Activated naive CD4-positive, alpha-beta T cell treated with anti-CD3 and anti-CD28 coated beads, Interleukin-2, amount 50 U/mL, for 24 hours (primary cell): ENCODE measurements around the gene GSKIP.
A peak's percentile ranks its signal among the peaks of the same experiment; 100 is the strongest.
"Not testable (repeated sequence)": the region's sequence is repeated elsewhere in the genome, so short reads cannot be mapped to it uniquely, and the experiment has no call there.

Source experiments
- H3K27ac Mint-ChIP-seq: one replicate; pipeline ENCODE4 v1.8.0; 2021; ENCODE audit warnings: mild to moderate bottlenecking, mixed read lengths
- H3K27me3 Mint-ChIP-seq: one replicate; pipeline ENCODE4 v1.8.0; 2021; ENCODE audit warnings: mixed read lengths
- H3K36me3 Mint-ChIP-seq: one replicate; pipeline ENCODE4 v1.8.0; 2021; ENCODE audit warnings: mixed read lengths
- H3K4me1 Mint-ChIP-seq: one replicate; pipeline ENCODE4 v1.8.0; 2021; ENCODE audit warnings: mixed read lengths
- H3K4me3 Mint-ChIP-seq: one replicate; pipeline ENCODE4 v1.8.0; 2021; ENCODE audit warnings: mild to moderate bottlenecking, mixed read lengths
- H3K9me3 Mint-ChIP-seq: one replicate; pipeline ENCODE4 v1.8.0; 2021; ENCODE audit warnings: mixed read lengths

GSKIP gene, protein sequence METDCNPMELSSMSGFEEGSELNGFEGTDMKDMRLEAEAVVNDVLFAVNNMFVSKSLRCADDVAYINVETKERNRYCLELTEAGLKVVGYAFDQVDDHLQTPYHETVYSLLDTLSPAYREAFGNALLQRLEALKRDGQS

DNA sequence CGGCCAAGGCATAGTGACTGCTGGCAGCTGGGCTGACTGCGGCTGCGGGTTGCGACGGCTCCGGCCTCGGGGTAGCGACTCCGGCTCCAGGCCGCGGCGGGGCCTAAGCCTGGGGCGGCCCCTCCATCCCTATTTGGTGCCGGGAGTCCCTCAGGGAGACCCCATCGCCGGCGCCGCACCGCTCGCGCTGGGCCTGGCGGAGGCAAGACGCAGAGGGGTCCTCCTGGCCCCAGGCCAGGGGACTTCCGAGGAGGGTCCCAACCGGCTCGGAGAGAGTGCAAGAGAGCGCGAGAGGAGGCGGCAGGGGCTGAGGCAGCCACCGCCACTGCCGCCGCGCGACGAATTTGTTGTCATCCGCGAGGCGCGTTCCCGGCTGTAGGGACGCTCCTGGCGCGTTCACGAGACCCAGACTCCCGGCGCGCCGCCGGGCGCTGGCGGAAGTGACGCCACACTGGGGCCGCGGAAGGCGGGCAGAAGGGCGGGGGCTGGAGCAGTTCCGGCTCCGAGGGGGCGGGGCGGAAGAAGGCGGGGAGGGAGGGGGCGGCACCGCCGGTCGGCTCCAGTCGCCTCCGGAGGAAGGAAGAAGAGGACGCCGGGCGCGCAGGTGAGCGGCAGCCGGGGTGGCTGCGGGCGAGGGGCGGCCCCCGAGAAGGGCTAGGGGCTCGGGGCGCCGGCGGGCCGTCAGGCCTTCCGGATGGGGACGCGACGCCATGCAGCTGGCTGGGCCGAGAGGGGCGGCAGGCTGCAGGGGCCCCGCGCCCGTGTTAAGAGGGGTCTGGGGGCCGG, at the start of gene GSKIP, which contains the start of gene ATG2B:
Gene GSKIP, plus strand, starts transcription at position 562 of the 786 bp plus-strand sequence. CDS start 18,722 bp downstream, outside the sequence.
Gene ATG2B, minus strand, starts transcription at position 377 of the 786 bp plus-strand sequence. Its CDS starts 365 bp downstream, at position 12.
- peak within 1 kb of the TSS; percentile 94 for H3K4me3 Mint-ChIP-seq
- H3K27me3 Mint-ChIP-seq = no peaks in the 10 kb centered on the region
- H3K9me3 Mint-ChIP-seq = no peaks in the 10 kb centered on the region
- peak within 1 kb of the TSS; percentile 93 for H3K27ac Mint-ChIP-seq
- H3K36me3 Mint-ChIP-seq = peaks cover 3% of the 10 kb centered on the region
- H3K4me1 Mint-ChIP-seq = peaks cover 68% of the 10 kb centered on the region

DNA sequence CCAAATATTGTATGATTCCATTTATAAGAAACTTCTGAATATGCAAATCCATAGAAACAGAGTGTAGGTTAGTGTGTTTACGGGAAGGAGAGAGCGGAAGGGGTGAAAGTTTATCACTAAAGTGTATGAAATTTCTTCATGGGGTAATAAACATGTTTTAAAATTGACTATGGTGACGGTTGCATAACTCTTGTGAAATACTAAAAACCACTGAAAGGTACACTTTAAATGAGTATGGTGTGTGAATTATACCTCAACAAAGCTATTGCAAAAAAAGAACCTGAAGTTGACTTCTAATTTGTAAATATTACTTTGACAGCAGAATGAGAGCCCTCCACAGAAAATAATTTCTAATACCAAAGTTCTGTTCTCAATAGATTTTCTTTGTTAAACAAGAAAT, 47.2 kb upstream of the GSKIP start:
- H3K4me1 Mint-ChIP-seq = no peaks in the 10 kb centered on the region
- H3K27me3 Mint-ChIP-seq = no peaks in the 10 kb centered on the region
- H3K9me3 Mint-ChIP-seq = no peaks in the 10 kb centered on the region
- H3K36me3 Mint-ChIP-seq = peaks cover 18% of the 10 kb centered on the region
- H3K4me3 Mint-ChIP-seq = no peak overlapping the region
- H3K27ac Mint-ChIP-seq = no peak overlapping the region

DNA sequence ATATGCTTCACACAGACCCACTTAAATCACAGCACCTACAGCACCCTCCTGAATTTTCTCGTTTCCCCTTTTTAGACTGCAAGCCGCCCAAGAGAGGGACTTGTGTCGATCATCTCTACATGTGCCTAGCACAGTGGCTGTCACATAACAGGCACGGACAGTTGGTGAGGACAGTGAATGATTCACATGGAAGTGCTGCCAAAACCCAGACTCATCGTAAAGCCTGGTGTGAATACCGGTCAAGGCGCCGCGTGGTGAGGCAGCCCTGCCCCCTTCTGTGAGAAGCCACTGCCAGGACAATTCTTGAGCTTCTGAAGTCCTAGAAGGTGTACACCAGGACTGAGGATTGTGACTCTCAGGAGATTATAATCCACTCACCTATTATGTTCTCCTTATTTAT, 44.5 kb upstream of the GSKIP start:
- no peak overlapping the region for H3K27ac Mint-ChIP-seq
- no peaks in the 10 kb centered on the region for H3K27me3 Mint-ChIP-seq
- H3K36me3 Mint-ChIP-seq = peaks cover 19% of the 10 kb centered on the region

GRCh38 chr14:96320605-96321004, 42.7 kb upstream of the GSKIP start:
- H3K4me3 Mint-ChIP-seq = no peak overlapping the region
- peaks cover 18% of the 10 kb centered on the region for H3K36me3 Mint-ChIP-seq
- H3K27ac Mint-ChIP-seq = no peak overlapping the region
- H3K27me3 Mint-ChIP-seq = no peaks in the 10 kb centered on the region
- H3K4me1 Mint-ChIP-seq = no peaks in the 10 kb centered on the region
- H3K9me3 Mint-ChIP-seq = no peaks in the 10 kb centered on the region

More for the DNA sequence above, 44.5 kb upstream of the GSKIP start:
- no peaks in the 10 kb centered on the region for H3K9me3 Mint-ChIP-seq
- no peak overlapping the region for H3K4me3 Mint-ChIP-seq
- H3K4me1 Mint-ChIP-seq = no peaks in the 10 kb centered on the region

DNA sequence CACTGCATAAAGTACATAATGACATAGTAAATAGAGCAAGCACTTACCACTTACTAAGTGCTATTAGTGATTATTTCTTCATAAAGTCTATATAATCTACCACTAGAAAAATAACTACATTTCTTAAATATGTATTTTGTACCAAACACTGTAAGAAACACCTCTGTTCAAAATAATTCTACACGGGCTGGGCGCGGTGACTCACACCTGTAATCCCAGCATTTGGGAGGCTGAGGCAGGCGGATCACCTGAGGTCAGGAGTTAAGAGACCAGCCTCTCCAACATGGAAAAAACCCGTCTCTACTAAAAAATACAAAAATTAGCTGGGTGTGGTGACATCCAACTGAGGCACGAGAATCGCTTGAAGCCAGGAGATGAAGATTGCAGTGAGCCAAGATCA, 39.1 kb upstream of the GSKIP start:
- H3K9me3 Mint-ChIP-seq = no peaks in the 10 kb centered on the region
- H3K4me3 Mint-ChIP-seq = no peak overlapping the region
- H3K27ac Mint-ChIP-seq = no peak overlapping the region
- H3K36me3 Mint-ChIP-seq = peaks cover 12% of the 10 kb centered on the region
- H3K27me3 Mint-ChIP-seq = no peaks in the 10 kb centered on the region
- H3K4me1 Mint-ChIP-seq = no peaks in the 10 kb centered on the region

GRCh38 chr14:96338551-96338950, 24.8 kb upstream of the GSKIP start:
- Mint-ChIP-seq H3K27me3 (no peaks in the 10 kb centered on the region), H3K9me3 (no peaks in the 10 kb centered on the region), H3K4me1 (no peaks in the 10 kb centered on the region), H3K36me3 (peaks cover 18% of the 10 kb centered on the region), H3K4me3 (no peak overlapping the region), H3K27ac (no peak overlapping the region)

- Mint-ChIP-seq H3K4me1 (no peaks in the 10 kb centered on the region), H3K4me3 (no peak overlapping the region), H3K36me3 (peaks cover 15% of the 10 kb centered on the region), H3K27ac (no peak overlapping the region), H3K27me3 (no peaks in the 10 kb centered on the region), H3K9me3 (no peaks in the 10 kb centered on the region)
These were observed 22.0 kb upstream of the GSKIP start for GRCh38 chr14:96341323-96341722.

DNA sequence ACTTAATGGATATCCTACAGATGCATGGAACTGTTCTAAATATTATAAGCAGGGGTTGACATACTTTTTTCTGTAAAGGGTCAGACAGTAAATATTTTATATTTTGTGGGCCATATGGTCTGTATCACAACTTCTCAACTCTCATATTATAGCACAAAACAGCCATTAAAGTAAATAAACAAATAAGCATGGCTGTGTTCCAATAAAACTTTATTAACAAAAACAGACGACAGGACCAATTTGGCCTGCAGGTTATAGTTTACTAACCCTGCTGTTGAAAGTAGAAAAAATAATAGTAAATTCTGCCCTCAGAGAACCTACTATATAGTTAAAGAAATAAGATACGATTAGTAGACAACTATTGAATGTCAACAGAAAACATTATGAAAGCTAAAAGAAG, 17.7 kb upstream of the GSKIP start:
- no peak overlapping the region for H3K4me3 Mint-ChIP-seq
- H3K27ac Mint-ChIP-seq = no peak overlapping the region
- H3K4me1 Mint-ChIP-seq = peaks cover 30% of the 10 kb centered on the region
- H3K9me3 Mint-ChIP-seq = no peaks in the 10 kb centered on the region
- peaks cover 10% of the 10 kb centered on the region for H3K36me3 Mint-ChIP-seq
- H3K27me3 Mint-ChIP-seq = no peaks in the 10 kb centered on the region

DNA sequence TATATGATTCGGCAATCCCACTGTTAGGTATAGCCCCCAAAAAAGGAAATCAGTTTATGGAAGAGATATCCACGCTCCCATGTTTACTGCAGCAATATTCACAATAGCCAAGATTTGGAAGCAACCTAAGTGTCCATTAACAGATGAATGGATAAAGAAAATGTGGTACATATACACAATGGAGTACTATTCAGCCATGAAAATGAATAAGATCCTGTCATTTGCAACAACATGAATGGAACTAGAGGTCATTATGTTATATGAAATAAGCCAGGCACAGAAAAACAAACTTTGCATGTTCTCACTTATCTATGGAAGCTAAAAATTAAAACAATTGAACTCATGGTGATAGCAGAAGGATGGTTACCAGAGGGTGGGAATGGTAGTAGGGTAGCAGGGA, 15.4 kb upstream of the GSKIP start:
- not testable (repeated sequence) for H3K27ac Mint-ChIP-seq, H3K9me3 Mint-ChIP-seq, H3K27me3 Mint-ChIP-seq, H3K36me3 Mint-ChIP-seq, H3K4me3 Mint-ChIP-seq
- peaks cover 34% of the 10 kb centered on the region for H3K4me1 Mint-ChIP-seq

- Mint-ChIP-seq H3K27me3 (no peaks in the 10 kb centered on the region), H3K4me3 (no peak overlapping the region), H3K9me3 (no peaks in the 10 kb centered on the region), H3K4me1 (peaks cover 34% of the 10 kb centered on the region), H3K27ac (no peak overlapping the region), H3K36me3 (peaks cover 10% of the 10 kb centered on the region)
These were observed 13.8 kb upstream of the GSKIP start for GRCh38 chr14:96349286-96350075.

- H3K4me3 Mint-ChIP-seq = no peak overlapping the region
- peaks cover 47% of the 10 kb centered on the region for H3K4me1 Mint-ChIP-seq
- no peaks in the 10 kb centered on the region for H3K27me3 Mint-ChIP-seq
- peaks cover 10% of the 10 kb centered on the region for H3K36me3 Mint-ChIP-seq
- H3K27ac Mint-ChIP-seq = no peak overlapping the region
- H3K9me3 Mint-ChIP-seq = no peaks in the 10 kb centered on the region
These were observed 11.3 kb upstream of the GSKIP start for GRCh38 chr14:96351986-96352385.

DNA sequence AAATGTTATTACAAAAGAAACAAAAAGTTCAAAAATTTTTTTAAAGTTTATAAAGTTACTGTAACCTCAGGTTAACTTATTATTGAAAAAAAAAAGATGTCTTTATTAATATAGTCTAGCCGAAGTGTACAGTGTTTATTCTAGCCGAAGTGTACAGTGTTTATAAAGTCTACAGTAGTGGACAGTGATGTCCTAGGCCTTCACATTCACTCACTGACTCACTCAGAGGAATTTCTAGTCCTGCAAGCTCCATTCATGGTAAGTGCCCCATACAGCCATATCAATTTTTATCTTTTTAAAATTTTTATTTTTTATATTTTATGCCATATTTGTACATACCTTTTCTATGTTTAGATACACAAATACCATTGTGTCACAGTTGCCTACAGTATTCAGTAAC, 10.6 kb upstream of the GSKIP start:
- Mint-ChIP-seq H3K4me3 (no peak overlapping the region), H3K27me3 (no peaks in the 10 kb centered on the region), H3K9me3 (no peaks in the 10 kb centered on the region), H3K36me3 (peaks cover 10% of the 10 kb centered on the region), H3K27ac (no peak overlapping the region), H3K4me1 (peaks cover 48% of the 10 kb centered on the region)

DNA sequence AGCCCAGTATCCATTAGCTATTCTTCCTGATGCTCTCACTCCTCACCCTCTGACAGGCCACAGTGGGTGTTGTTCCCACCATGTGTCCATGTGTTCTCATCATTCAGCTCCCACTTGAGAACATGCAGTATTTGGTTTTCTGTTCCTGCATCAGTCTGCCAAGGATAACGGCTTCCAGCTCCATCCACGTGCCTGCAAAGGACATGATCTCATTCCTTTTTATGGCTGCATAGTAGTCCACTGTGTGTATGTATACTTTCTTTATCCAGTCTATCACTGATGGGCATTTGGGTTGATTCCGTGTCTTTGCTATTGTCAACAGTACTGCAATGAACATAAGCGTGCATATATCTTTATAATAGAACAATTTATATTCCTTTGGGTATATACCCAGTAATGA, 9.1 kb upstream of the GSKIP start:
- Mint-ChIP-seq H3K27ac (no peak overlapping the region), H3K4me1 (peaks cover 51% of the 10 kb centered on the region), H3K4me3 (no peak overlapping the region), H3K36me3 (peaks cover 7% of the 10 kb centered on the region), H3K9me3 (no peaks in the 10 kb centered on the region), H3K27me3 (no peaks in the 10 kb centered on the region)

DNA sequence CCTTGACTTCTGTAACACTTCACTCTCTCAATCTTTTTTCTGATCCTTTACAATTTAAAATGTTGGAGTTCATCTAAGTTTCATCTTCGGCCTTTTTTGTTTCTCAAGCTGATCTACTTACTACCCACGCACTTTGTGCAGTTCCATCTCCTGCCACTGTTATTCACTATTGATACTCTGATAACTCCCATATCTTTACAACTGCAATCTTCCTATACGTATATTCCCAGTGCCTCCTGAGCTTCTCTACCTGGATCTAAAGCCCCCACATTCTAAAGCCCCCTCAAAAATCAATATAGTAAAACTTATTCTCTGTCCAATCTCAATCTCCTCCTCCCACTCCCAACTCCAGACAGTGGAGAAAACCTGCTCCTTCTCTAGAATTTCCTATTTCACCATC, 6.1 kb upstream of the GSKIP start:
- H3K4me1 Mint-ChIP-seq = peaks cover 66% of the 10 kb centered on the region
- H3K36me3 Mint-ChIP-seq = peaks cover 7% of the 10 kb centered on the region
- H3K9me3 Mint-ChIP-seq = no peaks in the 10 kb centered on the region
- no peak overlapping the region for H3K27ac Mint-ChIP-seq
- no peak overlapping the region for H3K4me3 Mint-ChIP-seq
- H3K27me3 Mint-ChIP-seq = no peaks in the 10 kb centered on the region

DNA sequence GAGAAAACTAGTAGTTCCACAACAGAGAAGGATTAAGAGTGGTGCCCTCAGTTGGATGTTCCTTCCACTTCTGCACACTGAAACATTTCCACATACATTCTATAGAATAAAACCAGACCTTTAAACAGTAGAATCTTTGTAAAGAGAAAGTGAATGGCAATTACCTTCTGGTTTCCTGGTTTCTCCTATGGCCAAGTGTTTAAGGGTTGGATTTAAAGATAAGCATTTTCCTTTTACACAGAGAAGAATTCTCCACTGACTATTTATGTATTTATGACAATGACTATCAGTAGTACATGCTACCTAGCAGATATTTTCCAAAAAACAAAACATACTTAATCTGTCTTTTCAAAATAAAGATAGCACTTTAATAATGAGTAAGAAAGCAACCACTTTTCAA, 3.4 kb upstream of the GSKIP start:
- H3K9me3 Mint-ChIP-seq = no peaks in the 10 kb centered on the region
- H3K4me3 Mint-ChIP-seq = peak overlapping the region; percentile 65
- no peaks in the 10 kb centered on the region for H3K27me3 Mint-ChIP-seq
- H3K4me1 Mint-ChIP-seq = peaks cover 72% of the 10 kb centered on the region
- peaks cover 4% of the 10 kb centered on the region for H3K36me3 Mint-ChIP-seq
- no peak overlapping the region for H3K27ac Mint-ChIP-seq
